Brain microvascular endothelial cell (primary cell): ENCODE results near the gene LIPC.

ENCODE experiments used
- DNase-seq: peaks from one replicate; pipeline ENCODE4 v3.0.0-alpha.2; 2020
- H3K27ac ChIP-seq: fragments of 250-450 bp; sonication (Bioruptor Pico); 2 replicates; pipeline ENCODE4 v1.5.1; 2020; ENCODE audit warnings: mild to moderate bottlenecking, moderate library complexity
- H3K27me3 ChIP-seq: fragments of 250-450 bp; sonication (Bioruptor Pico); replicated peaks from 2 replicates; pipeline ENCODE4 v1.5.1; 2020; ENCODE audit warnings: mild to moderate bottlenecking
- H3K36me3 ChIP-seq: fragments of 250-450 bp; sonication (Bioruptor Pico); replicated peaks from 2 replicates; pipeline ENCODE4 v1.5.1; 2020; ENCODE audit warnings: mild to moderate bottlenecking
- H3K4me3 ChIP-seq: 2 replicates; pipeline ENCODE4 v1.5.1; 2011; ENCODE audit warnings: low read depth, mild to moderate bottlenecking, control low read depth, low read length, moderate library complexity
- CTCF ChIP-seq: IDR thresholded peaks from 2 replicates; pipeline ENCODE4 v1.5.1; 2011; ENCODE audit warnings: low read depth, mild to moderate bottlenecking, moderate library complexity, low read length, control low read depth, inconsistent platforms; ENCODE audit errors: missing control alignments
- in situ Hi-C: cut with HindIII; loops from 2 replicates; pipeline ENCODE4 v1.10.0; 2017; ENCODE audit warnings: low sequenced_read_pairs, low pct_ligation_motif_present

LIPC gene

GRCh38 chr15:58423831-58424608 lies 7.8 kb upstream of the LIPC start:
- TF ChIP-seq CTCF = no peak
- H3K4me3 ChIP-seq = no peak overlapping the region
- no peak overlapping the region for H3K27ac ChIP-seq
- no peaks in the 10 kb centered on the region for H3K36me3 ChIP-seq
- no peaks in the 10 kb centered on the region for H3K27me3 ChIP-seq
- DNase-seq = no peak
- in situ Hi-C loops = no loop called here

- TF ChIP-seq CTCF = no peak
- DNase-seq = no peak
- in situ Hi-C loops = no loop called here
- no peaks in the 10 kb centered on the region for H3K36me3 ChIP-seq
- no peak overlapping the region for H3K27ac ChIP-seq
- H3K27me3 ChIP-seq = no peaks in the 10 kb centered on the region
- H3K4me3 ChIP-seq = no peak overlapping the region
Measured at GRCh38 chr15:58424722-58425121, 7.1 kb upstream of the LIPC start.

- Histone ChIP-seq H3K27me3 (no peaks in the 10 kb centered on the region), H3K27ac (no peak overlapping the region), H3K36me3 (no peaks in the 10 kb centered on the region), H3K4me3 (no peak overlapping the region)
- no peak for DNase-seq
- in situ Hi-C loops = no loop called here
- TF ChIP-seq CTCF = no peak
Measured at GRCh38 chr15:58425185-58425584, 6.6 kb upstream of the LIPC start.

- Histone ChIP-seq H3K27me3 (no peaks in the 10 kb centered on the region), H3K27ac (no peak overlapping the region), H3K36me3 (no peaks in the 10 kb centered on the region), H3K4me3 (no peak overlapping the region)
- in situ Hi-C loops = no loop called here
- no peak for TF ChIP-seq CTCF
- DNase-seq = no peak
Measured at GRCh38 chr15:58425834-58426233, 6.0 kb upstream of the LIPC start.

- Histone ChIP-seq H3K27ac (no peak overlapping the region), H3K4me3 (no peak overlapping the region), H3K36me3 (no peaks in the 10 kb centered on the region), H3K27me3 (no peaks in the 10 kb centered on the region)
- in situ Hi-C loops = no loop called here
- no peak for TF ChIP-seq CTCF
- DNase-seq = no peak
Measured at GRCh38 chr15:58426501-58426900, 5.3 kb upstream of the LIPC start.

GRCh38 chr15:58427987-58428386 lies 3.8 kb upstream of the LIPC start:
- no peak overlapping the region for H3K4me3 ChIP-seq
- no peaks in the 10 kb centered on the region for H3K36me3 ChIP-seq
- DNase-seq = no peak
- H3K27me3 ChIP-seq = no peaks in the 10 kb centered on the region
- no peak overlapping the region for H3K27ac ChIP-seq
- in situ Hi-C loops = no loop called here
- TF ChIP-seq CTCF = no peak
